ENCODE data around the gene FAM53A.

Gene FAM53A

DNA sequence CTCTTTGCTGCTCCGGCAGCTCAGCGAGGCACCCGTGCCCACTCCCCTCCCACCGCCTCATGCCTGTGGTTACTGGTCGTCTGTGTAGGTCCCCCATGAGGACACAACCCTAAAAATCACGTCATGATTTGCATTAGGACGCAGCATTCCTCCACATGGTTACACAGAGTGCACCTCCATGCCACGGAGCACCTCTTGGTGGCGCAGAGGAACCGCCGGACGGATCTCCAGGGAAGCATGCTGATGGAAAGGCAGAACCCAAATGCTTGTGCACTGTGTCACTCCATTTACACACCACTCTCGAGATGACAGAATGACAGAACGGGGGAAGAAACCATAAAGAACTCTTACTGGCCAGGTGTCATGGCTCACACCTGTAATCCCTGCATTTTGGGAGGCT, 22.4 kb downstream of the FAM53A start:
- H4K5ac ChIP-seq (ENCODE audit: low read length), result no peak overlapping the region
- H3K36me3 ChIP-seq (ENCODE audit: control insufficient read depth, insufficient read depth, low read length), result no peaks in the 10 kb centered on the region
- H3K4me3 ChIP-seq (ENCODE audit: low read length), result no peak overlapping the region
- WGBS (ENCODE audit: extremely low coverage, insufficient coverage, low lambda C conversion rate), result no CpG with 5 or more reads among the region's 14 CpGs
- no peak overlapping the region for H3K4me2 ChIP-seq (ENCODE audit: low read length)
- no peaks in the 10 kb centered on the region for H3K79me1 ChIP-seq (ENCODE audit: low read length)
- no peak for DNase-seq
- no peak overlapping the region for H3K27ac ChIP-seq (ENCODE audit: low read depth, low read length)
- no peak overlapping the region for H2BK5ac ChIP-seq (ENCODE audit: low read length)
- H3K79me2 ChIP-seq (ENCODE audit: control insufficient read depth, insufficient read depth, low read length), result no peaks in the 10 kb centered on the region
- no peak overlapping the region for H4K8ac ChIP-seq (ENCODE audit: low read depth, low read length)
- no peak overlapping the region for H3K9ac ChIP-seq (ENCODE audit: low read length)
- no peak overlapping the region for H2AK5ac ChIP-seq (ENCODE audit: low read length)
- H3K23ac ChIP-seq (ENCODE audit: low read length), result no peak overlapping the region
- H3K27me3 ChIP-seq (ENCODE audit: insufficient read depth, low read length, poor library complexity), result no peaks in the 10 kb centered on the region
- H2BK15ac ChIP-seq (replicated peaks; ENCODE audit: low read depth), result no peak overlapping the region
- no peak overlapping the region for H3K56ac ChIP-seq (ENCODE audit: low read length)
- no peak overlapping the region for H2BK120ac ChIP-seq (ENCODE audit: low read depth, low read length)
- no peak overlapping the region for H3K18ac ChIP-seq (ENCODE audit: low read length)
- H3K4ac ChIP-seq (ENCODE audit: low read depth, low read length), result no peak overlapping the region
- H3K4me1 ChIP-seq (ENCODE audit: control insufficient read depth, low read depth, low read length), result no peaks in the 10 kb centered on the region

DNA sequence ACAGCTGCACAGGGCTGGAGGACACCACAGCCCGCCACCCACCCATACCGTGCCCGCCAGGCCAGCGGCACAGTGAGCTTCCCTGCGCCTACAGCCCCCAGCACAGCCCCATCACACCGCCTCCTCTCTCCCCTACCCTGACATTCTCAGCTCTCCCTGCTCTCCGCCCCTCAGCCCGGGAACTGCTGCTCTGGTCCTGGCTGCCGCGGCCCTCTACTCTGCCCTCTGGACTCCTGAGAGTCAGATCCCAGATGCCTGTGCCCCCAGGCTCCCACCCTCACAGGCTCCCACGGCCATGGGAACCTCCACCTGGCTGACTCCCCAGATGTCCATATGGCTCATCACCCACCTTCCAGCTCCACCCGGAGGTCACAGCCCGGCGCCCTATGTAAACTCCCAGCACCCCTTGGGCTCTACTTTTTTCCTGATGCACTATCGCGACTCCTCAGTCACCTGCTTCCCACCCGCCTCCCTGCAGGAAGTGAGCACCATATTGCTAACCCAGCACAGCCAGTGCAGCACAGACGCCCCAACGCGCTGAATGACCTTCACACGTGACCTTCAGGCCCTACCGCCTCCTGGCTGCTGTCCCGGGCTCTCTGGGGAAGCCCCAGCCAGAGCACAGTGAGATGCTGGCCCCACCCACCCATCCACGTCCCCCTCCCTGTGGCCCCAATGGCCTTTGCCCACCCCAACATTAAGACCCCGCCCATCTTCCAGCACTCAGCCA, 23.0 kb downstream of the FAM53A start:
- H3K23ac ChIP-seq (ENCODE audit: low read length), result no peak overlapping the region
- H2AK5ac ChIP-seq (ENCODE audit: low read length), result no peak overlapping the region
- H4K8ac ChIP-seq (ENCODE audit: low read depth, low read length), result no peak overlapping the region
- H3K4ac ChIP-seq (ENCODE audit: low read depth, low read length), result no peak overlapping the region
- H2BK120ac ChIP-seq (ENCODE audit: low read depth, low read length), result no peak overlapping the region
- no peaks in the 10 kb centered on the region for H3K27me3 ChIP-seq (ENCODE audit: insufficient read depth, low read length, poor library complexity)
- WGBS (ENCODE audit: extremely low coverage, insufficient coverage, low lambda C conversion rate), result no CpG with 5 or more reads among the region's 25 CpGs
- H3K36me3 ChIP-seq (ENCODE audit: control insufficient read depth, insufficient read depth, low read length), result no peaks in the 10 kb centered on the region
- H3K9ac ChIP-seq (ENCODE audit: low read length), result no peak overlapping the region
- H3K79me1 ChIP-seq (ENCODE audit: low read length), result no peaks in the 10 kb centered on the region
- no peaks in the 10 kb centered on the region for H3K79me2 ChIP-seq (ENCODE audit: control insufficient read depth, insufficient read depth, low read length)
- no peaks in the 10 kb centered on the region for H3K4me1 ChIP-seq (ENCODE audit: control insufficient read depth, low read depth, low read length)
- H2BK5ac ChIP-seq (ENCODE audit: low read length), result no peak overlapping the region
- H2BK15ac ChIP-seq (replicated peaks; ENCODE audit: low read depth), result no peak overlapping the region
- no peak overlapping the region for H3K4me2 ChIP-seq (ENCODE audit: low read length)
- no peak overlapping the region for H3K27ac ChIP-seq (ENCODE audit: low read depth, low read length)
- no peak overlapping the region for H4K5ac ChIP-seq (ENCODE audit: low read length)
- DNase-seq, result no peak
- no peak overlapping the region for H3K4me3 ChIP-seq (ENCODE audit: low read length)
- H3K56ac ChIP-seq (ENCODE audit: low read length), result no peak overlapping the region
- H3K18ac ChIP-seq (ENCODE audit: low read length), result no peak overlapping the region

DNA sequence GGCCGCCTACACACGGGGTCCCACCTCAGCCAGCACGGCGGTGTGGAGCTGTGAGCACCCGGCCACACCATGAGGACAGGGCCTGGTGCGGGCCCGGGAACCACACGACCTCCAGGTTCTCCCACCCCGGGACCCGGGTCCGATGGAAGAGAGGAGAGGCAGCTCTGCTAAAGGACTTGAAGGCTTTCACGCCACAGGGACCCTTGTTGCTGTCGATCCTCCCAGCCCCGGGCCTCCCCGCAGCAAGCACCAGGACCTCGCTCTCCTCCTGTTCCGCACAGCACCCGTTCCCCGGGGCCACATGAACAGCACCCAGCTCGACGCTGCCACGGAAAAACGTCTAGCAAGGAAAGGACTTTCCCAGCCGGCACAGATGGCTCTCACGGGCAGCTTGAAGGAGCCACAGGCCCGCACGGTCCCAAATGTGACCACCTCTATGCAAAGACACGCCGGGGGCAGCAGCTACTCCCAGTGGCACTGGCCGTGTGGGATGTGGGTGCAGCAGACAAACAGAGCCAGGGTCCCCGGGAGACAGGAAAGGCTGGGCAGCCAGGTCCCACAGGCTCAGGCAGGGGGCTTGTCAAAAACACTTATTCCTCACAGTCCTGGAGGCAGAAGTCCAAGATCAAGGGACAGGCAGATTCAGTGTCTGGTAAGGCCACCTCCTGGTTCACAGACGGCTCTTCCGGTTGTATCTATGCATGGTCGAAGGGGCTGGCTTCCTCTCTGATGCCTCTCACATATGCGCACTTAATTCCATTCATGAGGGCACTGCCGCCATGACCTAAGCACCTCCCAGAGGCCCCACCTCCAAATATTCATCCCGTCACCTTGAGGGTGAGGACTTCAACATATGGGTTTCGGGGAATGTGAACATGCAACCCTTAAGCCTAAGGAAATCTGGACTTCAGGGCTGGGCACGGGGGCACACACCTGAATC, 24.7 kb downstream of the FAM53A start:
- DNase-seq, result no peak
- Histone ChIP-seq H3K9ac (ENCODE audit: low read length) (no peak overlapping the region), H3K23ac (ENCODE audit: low read length) (no peak overlapping the region), H3K4ac (ENCODE audit: low read depth, low read length) (no peak overlapping the region), H3K4me2 (ENCODE audit: low read length) (no peak overlapping the region), H3K36me3 (ENCODE audit: control insufficient read depth, insufficient read depth, low read length) (no peaks in the 10 kb centered on the region), H3K56ac (ENCODE audit: low read length) (peak overlapping the region; percentile 39), H3K27ac (ENCODE audit: low read depth, low read length) (no peak overlapping the region), H4K8ac (ENCODE audit: low read depth, low read length) (no peak overlapping the region), H3K27me3 (ENCODE audit: insufficient read depth, low read length, poor library complexity) (no peaks in the 10 kb centered on the region), H3K79me2 (ENCODE audit: control insufficient read depth, insufficient read depth, low read length) (no peaks in the 10 kb centered on the region), H3K18ac (ENCODE audit: low read length) (no peak overlapping the region), H2BK120ac (ENCODE audit: low read depth, low read length) (no peak overlapping the region), H3K79me1 (ENCODE audit: low read length) (no peaks in the 10 kb centered on the region), H2BK15ac (replicated peaks; ENCODE audit: low read depth) (no peak overlapping the region), H2AK5ac (ENCODE audit: low read length) (no peak overlapping the region), H2BK5ac (ENCODE audit: low read length) (no peak overlapping the region), H3K4me1 (ENCODE audit: control insufficient read depth, low read depth, low read length) (no peaks in the 10 kb centered on the region), H4K5ac (ENCODE audit: low read length) (no peak overlapping the region), H3K4me3 (ENCODE audit: low read length) (no peak overlapping the region)
- no CpG with 5 or more reads among the region's 39 CpGs for WGBS (ENCODE audit: extremely low coverage, insufficient coverage, low lambda C conversion rate)

DNA sequence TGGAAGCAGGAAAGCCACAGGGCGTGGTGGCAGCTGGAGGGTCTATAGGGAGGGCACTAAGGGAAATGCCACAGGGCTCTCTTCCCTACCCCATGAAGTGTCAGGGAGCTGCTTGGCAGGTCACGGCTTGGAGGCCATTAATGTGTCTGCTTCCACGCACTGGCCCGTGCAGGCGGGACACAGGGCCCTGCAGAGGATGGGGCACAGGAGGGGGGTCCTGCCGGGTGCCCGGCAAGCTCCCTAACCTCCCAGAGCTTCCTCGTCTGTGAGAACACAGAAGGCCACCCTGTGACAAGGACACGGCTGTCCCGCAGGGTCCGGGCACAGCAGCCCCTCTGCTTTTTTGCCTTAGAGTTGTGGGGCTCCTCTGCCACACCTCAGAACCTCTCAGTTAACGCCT, 25.5 kb downstream of the FAM53A start:
- Histone ChIP-seq H3K4ac (ENCODE audit: low read depth, low read length) (no peak overlapping the region), H3K9ac (ENCODE audit: low read length) (no peak overlapping the region), H3K79me1 (ENCODE audit: low read length) (no peaks in the 10 kb centered on the region), H4K8ac (ENCODE audit: low read depth, low read length) (no peak overlapping the region), H3K4me1 (ENCODE audit: control insufficient read depth, low read depth, low read length) (no peaks in the 10 kb centered on the region), H3K23ac (ENCODE audit: low read length) (no peak overlapping the region), H3K79me2 (ENCODE audit: control insufficient read depth, insufficient read depth, low read length) (no peaks in the 10 kb centered on the region), H4K5ac (ENCODE audit: low read length) (no peak overlapping the region), H3K36me3 (ENCODE audit: control insufficient read depth, insufficient read depth, low read length) (no peaks in the 10 kb centered on the region), H3K27ac (ENCODE audit: low read depth, low read length) (no peak overlapping the region), H2BK120ac (ENCODE audit: low read depth, low read length) (no peak overlapping the region), H3K56ac (ENCODE audit: low read length) (no peak overlapping the region), H3K27me3 (ENCODE audit: insufficient read depth, low read length, poor library complexity) (no peaks in the 10 kb centered on the region), H3K4me2 (ENCODE audit: low read length) (no peak overlapping the region), H2AK5ac (ENCODE audit: low read length) (no peak overlapping the region), H3K4me3 (ENCODE audit: low read length) (no peak overlapping the region), H3K18ac (ENCODE audit: low read length) (no peak overlapping the region), H2BK15ac (replicated peaks; ENCODE audit: low read depth) (no peak overlapping the region), H2BK5ac (ENCODE audit: low read length) (no peak overlapping the region)
- WGBS (ENCODE audit: extremely low coverage, insufficient coverage, low lambda C conversion rate), result no CpG with 5 or more reads among the region's 12 CpGs
- no peak for DNase-seq

DNA sequence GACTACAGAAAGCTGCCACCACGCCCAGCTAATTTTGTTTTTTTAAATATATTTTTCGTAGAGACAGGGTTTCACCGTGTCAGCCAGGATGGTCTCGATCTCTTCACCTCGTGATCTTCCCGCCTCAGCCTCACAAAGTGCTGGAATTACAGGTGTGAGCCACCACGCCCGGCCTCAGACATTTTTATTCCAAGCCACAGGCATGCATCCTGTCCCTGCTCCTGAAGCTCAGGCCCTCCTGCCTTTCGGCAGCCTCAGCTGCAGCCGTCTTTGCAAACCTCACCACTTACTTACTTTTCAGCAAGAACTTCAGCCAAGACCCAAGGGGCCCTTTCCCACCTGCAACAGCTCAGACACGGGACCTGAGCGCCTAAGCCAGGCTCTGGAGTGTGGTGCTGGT, 26.0 kb downstream of the FAM53A start:
- no peak overlapping the region for H3K4me2 ChIP-seq (ENCODE audit: low read length)
- no peaks in the 10 kb centered on the region for H3K4me1 ChIP-seq (ENCODE audit: control insufficient read depth, low read depth, low read length)
- no peaks in the 10 kb centered on the region for H3K79me2 ChIP-seq (ENCODE audit: control insufficient read depth, insufficient read depth, low read length)
- no peak overlapping the region for H2BK120ac ChIP-seq (ENCODE audit: low read depth, low read length)
- no peaks in the 10 kb centered on the region for H3K27me3 ChIP-seq (ENCODE audit: insufficient read depth, low read length, poor library complexity)
- WGBS (ENCODE audit: extremely low coverage, insufficient coverage, low lambda C conversion rate), result no CpG with 5 or more reads among the region's 12 CpGs
- no peak overlapping the region for H3K27ac ChIP-seq (ENCODE audit: low read depth, low read length)
- no peak overlapping the region for H3K9ac ChIP-seq (ENCODE audit: low read length)
- H4K5ac ChIP-seq (ENCODE audit: low read length), result no peak overlapping the region
- no peaks in the 10 kb centered on the region for H3K79me1 ChIP-seq (ENCODE audit: low read length)
- no peak overlapping the region for H4K8ac ChIP-seq (ENCODE audit: low read depth, low read length)
- no peak overlapping the region for H3K23ac ChIP-seq (ENCODE audit: low read length)
- H2BK5ac ChIP-seq (ENCODE audit: low read length), result no peak overlapping the region
- H3K4ac ChIP-seq (ENCODE audit: low read depth, low read length), result no peak overlapping the region
- H3K56ac ChIP-seq (ENCODE audit: low read length), result no peak overlapping the region
- DNase-seq, result no peak
- no peak overlapping the region for H3K4me3 ChIP-seq (ENCODE audit: low read length)
- H3K18ac ChIP-seq (ENCODE audit: low read length), result no peak overlapping the region
- H2AK5ac ChIP-seq (ENCODE audit: low read length), result no peak overlapping the region
- H2BK15ac ChIP-seq (replicated peaks; ENCODE audit: low read depth), result no peak overlapping the region
- H3K36me3 ChIP-seq (ENCODE audit: control insufficient read depth, insufficient read depth, low read length), result no peaks in the 10 kb centered on the region

Measured in mesendoderm (in vitro differentiated cells).